A549 (cell line): ENCODE results near the gene MTAP. TPM values are rescaled to one million over a fixed set of nuclear protein-coding genes. Genes with fewer than 3 reads are reported as not detected.

Experiments used
- ATAC-seq, 2 experiments: fragments of 200-7000 bp in 1 of 2; fragments of >200 bp in 1 of 2; cut with Nextera tagmentation in 1 of 2; cut with Tn5 transposase in 1 of 2; 3 replicates each; pipeline versions ENCODE4 v1.8.0 to v1.9.1; 2018 to 2020; ENCODE audit warnings: mild to moderate bottlenecking in 1 of 2, moderate library complexity in 1 of 2
- CTCF ChIA-PET: fragments of 300-600 bp; sonication (Branson Sonifier 250); formaldehyde crosslinking; extraction: SDS; loops from one replicate; lab custom pipeline; 2021; ENCODE audit warnings: antibody characterized with exemption, inconsistent platforms; lab: Yijun Ruan, JAX
- POLR2A ChIA-PET: fragments of 350-600 bp; formaldehyde crosslinking; extraction: SDS; loops from one replicate; lab custom pipeline; 2021; ENCODE audit warnings: antibody characterized with exemption, inconsistent platforms; lab: Yijun Ruan, JAX
- DNase-seq, 2 experiments: peaks; one replicate each; pipeline versions ENCODE4 v3.0.0 to v3.0.0-alpha.2; 2011 to 2016; ENCODE audit warnings: low read depth in 1 of 2, low spot score in 1 of 2
- FAIRE-seq: peaks from 2 replicates; lab custom pipeline; 2011; peaks lifted over from hg19 to GRCh38; lab: Jason Lieb, UNC
- H3K27ac ChIP-seq, 2 experiments: fragments of >200 bp; sonication (Bioruptor Twin); formaldehyde crosslinking; 3 replicates each; pipeline ENCODE4 v1.5.1; 2016 to 2017
- H3K4me1 ChIP-seq: fragments of >200 bp; sonication (Bioruptor Twin); formaldehyde crosslinking; 3 replicates; pipeline ENCODE4 v1.6.1; 2016
- H3K4me2 ChIP-seq: fragments of >200 bp; sonication (Bioruptor Twin); formaldehyde crosslinking; 3 replicates; pipeline ENCODE4 v1.6.1; 2016
- H3K4me3 ChIP-seq: fragments of >200 bp; sonication (Bioruptor Twin); formaldehyde crosslinking; 3 replicates; pipeline ENCODE4 v1.5.1; 2016
- H3K9me3 ChIP-seq: fragments of >200 bp; sonication (Bioruptor Twin); formaldehyde crosslinking; 3 replicates; pipeline ENCODE4 v1.6.1; 2016
- BHLHE40 ChIP-seq: IDR thresholded peaks from 2 replicates; pipeline ENCODE4 v1.6.1; 2012; ENCODE audit warnings: low read depth, low read length, inconsistent platforms
- CBX2 ChIP-seq: fragments of 200-600 bp; sonication (generic); IDR thresholded peaks from 2 replicates; pipeline ENCODE4 v1.6.1; 2016; ENCODE audit warnings: low read depth, mild to moderate bottlenecking, borderline replicate concordance
- CHD2 ChIP-seq: fragments of 150-350 bp; IDR thresholded peaks from 2 replicates; pipeline ENCODE4 v1.6.1; 2014; ENCODE audit warnings: low read length; ENCODE audit not compliant: partially characterized antibody
- CHD4 ChIP-seq: fragments of 200-600 bp; sonication (generic); IDR thresholded peaks from 2 replicates; pipeline ENCODE4 v1.6.1; 2016; ENCODE audit warnings: antibody characterized with exemption, mild to moderate bottlenecking, borderline replicate concordance
- ELK1 ChIP-seq: fragments of 150-350 bp; IDR thresholded peaks from 2 replicates; pipeline ENCODE4 v1.6.1; 2014; ENCODE audit warnings: low read depth, mild to moderate bottlenecking, low read length
- EP300 ChIP-seq, 2 experiments: fragments of >200 bp; sonication (Bioruptor Twin); formaldehyde crosslinking; IDR thresholded peaks; 2 replicates in 1 of 2; 3 replicates in 1 of 2; pipeline ENCODE4 v1.6.1; 2016 to 2017
- ESRRA ChIP-seq: fragments of 150-350 bp; IDR thresholded peaks from 2 replicates; pipeline ENCODE4 v1.6.1; 2014; ENCODE audit warnings: mild to moderate bottlenecking, low read length, borderline replicate concordance
- FOSB ChIP-seq: fragments of 250-450 bp; sonication (Bioruptor Pico); IDR thresholded peaks from 2 replicates; pipeline ENCODE4 v1.5.0; 2020; ENCODE audit warnings: mild to moderate bottlenecking, moderate library complexity
- GATA3 ChIP-seq: IDR thresholded peaks from 2 replicates; pipeline ENCODE4 v1.6.1; 2012; ENCODE audit warnings: borderline replicate concordance
- HDAC2 ChIP-seq: fragments of 200-600 bp; sonication (generic); IDR thresholded peaks from 2 replicates; pipeline ENCODE4 v1.6.1; 2016
- HOXB5 ChIP-seq: fragments of 250-450 bp; sonication (Bioruptor Pico); IDR thresholded peaks from 2 replicates; pipeline ENCODE4 v1.5.0; 2020; ENCODE audit warnings: mild to moderate bottlenecking, moderate library complexity
- JUN ChIP-seq, 2 experiments: fragments of >200 bp; sonication (Bioruptor Twin); formaldehyde crosslinking; IDR thresholded peaks; 2 replicates in 1 of 2; 3 replicates in 1 of 2; pipeline ENCODE4 v1.6.1; 2016 to 2017
- JUNB ChIP-seq: fragments of >200 bp; sonication (Bioruptor Twin); formaldehyde crosslinking; IDR thresholded peaks from 2 replicates; pipeline ENCODE4 v1.6.1; 2016
- KDM1A ChIP-seq: fragments of 200-600 bp; sonication (generic); IDR thresholded peaks from 2 replicates; pipeline ENCODE4 v1.6.1; 2016; ENCODE audit warnings: low read depth, mild to moderate bottlenecking
- MAFK ChIP-seq: fragments of 450-650 bp; IDR thresholded peaks from 2 replicates; pipeline ENCODE4 v1.6.1; 2014; ENCODE audit not compliant: partially characterized antibody
- MAX ChIP-seq: IDR thresholded peaks from 2 replicates; pipeline ENCODE4 v1.6.1; 2012
- MYC ChIP-seq: IDR thresholded peaks from 2 replicates; pipeline ENCODE4 v1.6.1; 2012; ENCODE audit warnings: mild to moderate bottlenecking, inconsistent platforms, low read length, improper control_type of control experiment, borderline replicate concordance
- NPAS2 ChIP-seq: fragments of 250-450 bp; sonication (Bioruptor Pico); IDR thresholded peaks from 2 replicates; pipeline ENCODE4 v1.8.0; 2022; ENCODE audit warnings: mild to moderate bottlenecking, moderate library complexity, borderline replicate concordance
- PBX3 ChIP-seq: IDR thresholded peaks from 2 replicates; pipeline ENCODE4 v1.6.1; 2012
- POLR2AphosphoS2 ChIP-seq: conservative IDR thresholded peaks from 2 replicates; pipeline ENCODE4 v1.6.1; 2012; ENCODE audit warnings: low read length, improper control_type of control experiment, inconsistent platforms
- RCOR1 ChIP-seq: fragments of 150-350 bp; IDR thresholded peaks from 2 replicates; pipeline ENCODE4 v1.6.1; 2014; ENCODE audit warnings: antibody characterized with exemption, low read length, low read depth
- RFX5 ChIP-seq: fragments of 450-650 bp; IDR thresholded peaks from 2 replicates; pipeline ENCODE4 v1.7.1; 2014; ENCODE audit warnings: antibody characterized with exemption, mild to moderate bottlenecking, moderate library complexity
- SMC3 ChIP-seq: fragments of >200 bp; sonication (Bioruptor Twin); formaldehyde crosslinking; IDR thresholded peaks from 3 replicates; pipeline ENCODE4 v1.6.1; 2018; ENCODE audit warnings: inconsistent platforms
- TFCP2L1 ChIP-seq: fragments of 250-450 bp; sonication (Bioruptor Pico); IDR thresholded peaks from 2 replicates; pipeline ENCODE4 v1.5.0; 2021; ENCODE audit warnings: mild to moderate bottlenecking
- ZC3H11A ChIP-seq: fragments of 450-650 bp; IDR thresholded peaks from 2 replicates; pipeline ENCODE4 v1.6.1; 2014; ENCODE audit warnings: antibody characterized with exemption, mild to moderate bottlenecking
- ZFP36 ChIP-seq: fragments of 450-650 bp; IDR thresholded peaks from 2 replicates; pipeline ENCODE4 v1.6.1; 2014; ENCODE audit warnings: borderline replicate concordance; ENCODE audit not compliant: partially characterized antibody
- ZSCAN20 ChIP-seq: fragments of 250-450 bp; sonication (Bioruptor Pico); IDR thresholded peaks from 2 replicates; pipeline ENCODE4 v1.8.0; 2022; ENCODE audit warnings: mild to moderate bottlenecking, moderate library complexity
- WGBS: methylation state at CpG from one replicate; pipeline ENCODE4 v1.1.6; 2017; ENCODE audit errors: missing lambda C conversion rate; 5-methylcytosine and 5-hydroxymethylcytosine counted together
- polyA plus RNA-seq, 4 experiments: library from polyadenylated mRNA; depleted of rRNA in 3 of 4; stranded (reverse); fragments of >200 nt; fragmentation: RNase III in 1 of 4; extraction: RNeasy Plus Mini Kit Qiagen cat#74134 plus additional on column Dnase treatment in 1 of 4; gene quantifications; 2 replicates in 3 of 4; 3 replicates in 1 of 4; pipeline ENCODE4 v1.2.3, GENCODE V29; 2011 to 2017

The MTAP gene
- polyA plus RNA-seq, 2 of the 4 experiments (the other 2 are of a cell fraction) = 4.1 to 35.6 TPM

GRCh38 chr9:21875893-21876292, 73.5 kb downstream of the MTAP start:
- ChIA-PET CTCF (no interaction called here), POLR2A (no interaction called here)
- FAIRE-seq (no peak), ATAC-seq (no peak)
- no peaks in the 10 kb centered on the region for H3K4me1 ChIP-seq
- TF ChIP-seq NPAS2 (CRISPR knock-in tag) (no peak), JUN (IDR thresholded peaks at IDR 0.05) (no peak), BHLHE40 (no peak), RFX5 (no peak), CHD4 (no peak), TFCP2L1 (CRISPR knock-in tag) (no peak), ZFP36 (no peak), MYC (no peak)
- TF ChIP-seq, all 56 proteins: peak for 0
- no CpG with 5 or more reads among the region's 4 CpGs for WGBS
- no peak overlapping the region for H3K4me2 ChIP-seq
- H3K9me3 ChIP-seq = no peaks in the 10 kb centered on the region
- H3K4me3 ChIP-seq = no peak overlapping the region
- DNase-seq = no peak
- no peak overlapping the region for H3K27ac ChIP-seq

- no peak for ATAC-seq
- Histone ChIP-seq H3K9me3 (no peaks in the 10 kb centered on the region), H3K4me1 (no peaks in the 10 kb centered on the region)
- ChIA-PET CTCF (no interaction called here), POLR2A (no interaction called here)
- no CpG with 5 or more reads among the region's 3 CpGs for WGBS
- TF ChIP-seq HDAC2 = no peak
- no peak for TF ChIP-seq JUN (IDR thresholded peaks at IDR 0.05)
- TF ChIP-seq SMC3 = no peak
- no peak for TF ChIP-seq CHD4
- TF ChIP-seq KDM1A = no peak
- TF ChIP-seq, all 56 proteins: peak for 0
- no peak overlapping the region for H3K4me3 ChIP-seq
- FAIRE-seq (no peak), DNase-seq (no peak)
- H3K4me2 ChIP-seq = no peak overlapping the region
- H3K27ac ChIP-seq = no peak overlapping the region
Observed at GRCh38 chr9:21883642-21884041, 81.2 kb downstream of the MTAP start.

- ChIA-PET CTCF (no interaction called here), POLR2A (no interaction called here)
- Histone ChIP-seq H3K9me3 (no peaks in the 10 kb centered on the region), H3K4me2 (no peak overlapping the region), H3K4me3 (no peak overlapping the region), H3K27ac (no peak overlapping the region)
- no peak for ATAC-seq
- DNase-seq = no peak
- no peak for FAIRE-seq
- no CpG with 5 or more reads among the region's 1 CpG for WGBS
- TF ChIP-seq MYC (no peak), CBX2 (no peak), RFX5 (no peak), MAX (no peak), RCOR1 (no peak), NPAS2 (CRISPR knock-in tag) (no peak), GATA3 (no peak), HOXB5 (CRISPR knock-in tag) (no peak), MAFK (no peak)
- TF ChIP-seq, all 56 proteins: peak for 0
- H3K4me1 ChIP-seq = no peaks in the 10 kb centered on the region
Observed at GRCh38 chr9:21889673-21890072, 87.2 kb downstream of the MTAP start.

GRCh38 chr9:21890696-21891095, 88.3 kb downstream of the MTAP start:
- Histone ChIP-seq H3K4me3 (no peak overlapping the region), H3K9me3 (no peaks in the 10 kb centered on the region), H3K4me1 (no peaks in the 10 kb centered on the region), H3K27ac (no peak overlapping the region), H3K4me2 (no peak overlapping the region)
- ATAC-seq (no peak), DNase-seq (no peak), FAIRE-seq (no peak)
- CTCF ChIA-PET = no interaction called here
- TF ChIP-seq EP300 (IDR thresholded peaks at IDR 0.05) (no peak), CBX2 (no peak), CHD2 (no peak), BHLHE40 (no peak), ZC3H11A (no peak), JUNB (no peak), ESRRA (no peak), RFX5 (no peak), PBX3 (no peak), ELK1 (no peak), ZSCAN20 (no peak), CHD4 (no peak), FOSB (no peak), POLR2AphosphoS2 (no peak), MAX (no peak)
- POLR2A ChIA-PET = no interaction called here
- no CpG with 5 or more reads among the region's 5 CpGs for WGBS
